ENCODE measurements around the gene ANP32D. TPM values are rescaled to one million over a fixed set of nuclear protein-coding genes. Genes with fewer than 3 reads are reported as not detected.
"Not testable (repeated sequence)": the region's sequence is repeated elsewhere in the genome, so short reads cannot be mapped to it uniquely, and the experiment has no call there.

Gene ANP32D
- total and polyA plus RNA-seq, 9 donors, result 0.11 to 0.86 (median 0.30) TPM; not detected in 3

DNA sequence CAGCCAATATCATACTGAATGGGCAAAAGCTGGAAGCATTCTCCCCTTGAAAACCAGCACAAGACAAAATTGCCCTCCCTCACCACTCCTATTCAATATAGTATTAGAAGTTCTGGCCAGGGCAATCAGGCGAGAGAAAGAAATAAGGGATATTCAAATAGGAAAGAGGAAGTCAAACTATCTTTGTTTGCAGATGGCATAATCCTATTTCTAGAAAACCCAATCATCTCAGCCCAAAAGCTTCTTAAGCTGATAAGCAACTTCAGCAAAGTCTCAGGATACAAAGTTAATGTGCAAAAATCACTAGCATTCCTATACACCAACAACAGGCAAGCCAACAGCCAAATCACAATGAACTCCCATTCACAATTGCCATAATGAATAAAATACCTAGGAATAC is 21.0 kb upstream of the ANP32D start:
- Histone ChIP-seq H3K4me1 (ENCODE audit: insufficient read depth) (no peaks in the 10 kb centered on the region), H3K36me3 (no peaks in the 10 kb centered on the region), H3K27ac (no peak overlapping the region), H3K27me3 (no peaks in the 10 kb centered on the region), H3K4me3 (no peak overlapping the region), H3K9me3 (no peaks in the 10 kb centered on the region)
- no peak for DNase-seq
- no peak for TF ChIP-seq EP300 (IDR thresholded peaks at IDR 0.05)
- no peak for TF ChIP-seq POLR2A (IDR thresholded peaks at IDR 0.05)
- TF ChIP-seq, protein P1, sequence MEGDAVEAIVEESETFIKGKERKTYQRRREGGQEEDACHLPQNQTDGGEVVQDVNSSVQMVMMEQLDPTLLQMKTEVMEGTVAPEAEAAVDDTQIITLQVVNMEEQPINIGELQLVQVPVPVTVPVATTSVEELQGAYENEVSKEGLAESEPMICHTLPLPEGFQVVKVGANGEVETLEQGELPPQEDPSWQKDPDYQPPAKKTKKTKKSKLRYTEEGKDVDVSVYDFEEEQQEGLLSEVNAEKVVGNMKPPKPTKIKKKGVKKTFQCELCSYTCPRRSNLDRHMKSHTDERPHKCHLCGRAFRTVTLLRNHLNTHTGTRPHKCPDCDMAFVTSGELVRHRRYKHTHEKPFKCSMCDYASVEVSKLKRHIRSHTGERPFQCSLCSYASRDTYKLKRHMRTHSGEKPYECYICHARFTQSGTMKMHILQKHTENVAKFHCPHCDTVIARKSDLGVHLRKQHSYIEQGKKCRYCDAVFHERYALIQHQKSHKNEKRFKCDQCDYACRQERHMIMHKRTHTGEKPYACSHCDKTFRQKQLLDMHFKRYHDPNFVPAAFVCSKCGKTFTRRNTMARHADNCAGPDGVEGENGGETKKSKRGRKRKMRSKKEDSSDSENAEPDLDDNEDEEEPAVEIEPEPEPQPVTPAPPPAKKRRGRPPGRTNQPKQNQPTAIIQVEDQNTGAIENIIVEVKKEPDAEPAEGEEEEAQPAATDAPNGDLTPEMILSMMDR (IDR thresholded peaks at IDR 0.05), result no peak
- intact Hi-C loops (cut with DNase I), result loop anchor here in 2 of 4 donors (10.0 kb wide), 2 partner anchors 257 to 267 kb away; partner anchors contain the start of gene CCDC184 (in 1 of the 2)
- 84 to 93% (median 85%) methylated on average over 1 of the region's 1 CpG for WGBS, 3 donors

DNA sequence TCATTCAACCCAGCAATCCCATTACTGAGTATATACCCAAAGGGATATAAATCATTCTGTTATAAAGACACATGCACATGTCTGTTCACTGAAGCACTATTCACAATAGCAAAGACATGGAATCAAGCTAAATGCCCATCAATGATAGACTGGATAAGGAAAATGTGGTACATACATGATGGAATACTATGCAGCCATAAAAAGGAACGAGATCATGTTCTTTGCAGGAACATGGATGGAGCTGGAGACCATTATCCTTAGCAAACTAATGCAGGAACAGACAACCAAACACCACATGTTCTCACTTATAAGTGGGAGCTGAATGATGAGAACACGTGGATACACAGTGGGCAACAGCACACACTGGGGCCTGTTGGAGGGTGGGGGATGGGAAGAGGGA is 19.4 kb upstream of the ANP32D start:
- intact Hi-C loops (cut with DNase I), result loop anchor here in 2 of 4 donors (10.0 kb wide), 2 partner anchors 258 to 268 kb away; partner anchors contain the start of gene CCDC184 (in 1 of the 2)
- 86 to 96% (median 90%) methylated on average over 2 of the region's 2 CpGs for WGBS, 3 donors
- not testable (repeated sequence) for H3K9me3 ChIP-seq; H3K36me3 ChIP-seq; H3K4me1 ChIP-seq (ENCODE audit: insufficient read depth); H3K27ac ChIP-seq; H3K27me3 ChIP-seq; DNase-seq; H3K4me3 ChIP-seq

DNA sequence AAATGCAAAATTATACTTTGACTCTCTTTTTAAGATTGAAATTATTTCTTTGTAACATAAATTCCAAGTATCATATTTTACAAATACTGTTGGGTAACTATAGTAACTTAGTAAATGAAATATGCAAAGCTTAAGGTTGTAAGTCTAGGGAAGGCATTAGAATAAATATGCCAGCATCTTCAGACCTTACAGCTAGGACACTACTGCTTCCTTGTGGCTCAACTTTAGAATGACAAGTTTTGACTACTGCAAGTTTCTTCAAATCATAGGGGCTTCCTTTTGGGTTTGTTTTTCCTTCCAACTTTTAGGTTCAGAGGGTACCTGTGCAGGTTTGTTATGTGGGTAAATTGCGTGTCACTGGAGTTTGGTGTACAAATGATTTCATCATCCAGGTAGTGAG is 17.7 kb upstream of the ANP32D start:
- 77 to 87% (median 79%) methylated on average over 1 of the region's 1 CpG for WGBS, 3 donors
- TF ChIP-seq, protein P1 (IDR thresholded peaks at IDR 0.05), result peak; percentile 18 to 50 (median 49)
- TF ChIP-seq EP300 (IDR thresholded peaks at IDR 0.05), result no peak
- no peaks in the 10 kb centered on the region for H3K36me3 ChIP-seq
- H3K27ac ChIP-seq, result no peak overlapping the region
- H3K4me1 ChIP-seq (ENCODE audit: insufficient read depth), result no peaks in the 10 kb centered on the region
- intact Hi-C loops (cut with DNase I), result loop anchor here in 2 of 4 donors (10.0 kb wide), 2 partner anchors 260 to 270 kb away; partner anchors contain the start of gene CCDC184 (in 1 of the 2)
- no peaks in the 10 kb centered on the region for H3K9me3 ChIP-seq
- H3K27me3 ChIP-seq, result no peaks in the 10 kb centered on the region
- no peak overlapping the region for H3K4me3 ChIP-seq
- no peak for DNase-seq

DNA sequence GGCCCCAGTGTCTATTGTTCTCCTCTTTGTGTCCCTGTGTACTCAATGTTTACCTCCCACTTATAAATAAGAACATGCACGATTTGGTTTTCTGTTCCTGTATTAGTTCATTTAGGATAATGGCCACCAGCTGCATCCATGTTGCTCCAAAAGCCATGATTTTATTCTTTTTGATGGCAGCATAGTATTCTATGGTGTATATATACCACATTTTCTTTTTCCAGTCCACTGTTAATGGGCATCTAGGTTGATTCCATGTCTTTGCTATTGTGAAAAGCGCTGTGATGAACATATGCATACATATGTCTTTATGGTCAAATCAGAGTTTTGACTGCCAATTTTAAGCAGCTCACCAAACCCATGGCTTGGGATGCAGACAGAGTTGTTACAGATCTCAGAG is 17.2 kb upstream of the ANP32D start:
- no peak for DNase-seq
- Histone ChIP-seq H3K9me3 (no peaks in the 10 kb centered on the region), H3K27ac (no peak overlapping the region), H3K4me1 (ENCODE audit: insufficient read depth) (no peaks in the 10 kb centered on the region), H3K4me3 (no peak overlapping the region), H3K27me3 (no peaks in the 10 kb centered on the region), H3K36me3 (no peaks in the 10 kb centered on the region)
- 57 to 72% (median 62%) methylated on average over 2 of the region's 2 CpGs for WGBS, 3 donors
- intact Hi-C loops (cut with DNase I), result loop anchor here in 2 of 4 donors (10.0 kb wide), 2 partner anchors 260 to 270 kb away; partner anchors contain the start of gene CCDC184 (in 1 of the 2)
- TF ChIP-seq, protein P1 (IDR thresholded peaks at IDR 0.05), result no peak
- TF ChIP-seq POLR2A (IDR thresholded peaks at IDR 0.05), result no peak
- TF ChIP-seq EP300 (IDR thresholded peaks at IDR 0.05), result no peak

DNA sequence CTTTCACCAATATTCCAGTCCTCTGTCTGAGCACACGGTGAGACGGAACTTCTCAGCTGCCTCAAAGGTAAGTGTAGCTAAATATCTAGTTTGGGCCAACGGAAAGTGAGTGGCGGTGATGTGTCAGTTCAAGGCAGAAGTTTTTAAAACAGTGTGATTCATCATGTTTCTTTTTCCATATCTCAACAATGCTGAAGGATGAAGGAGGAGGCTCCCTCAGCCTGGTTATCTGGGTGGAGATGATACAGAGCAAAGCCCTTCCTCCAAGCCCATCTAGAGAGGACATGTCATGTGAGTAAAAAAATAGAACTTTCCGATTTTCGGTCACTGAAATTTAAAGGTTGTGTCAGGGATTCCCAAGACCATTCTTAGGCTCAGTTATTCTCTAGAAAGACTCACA is 13.1 kb upstream of the ANP32D start:
- no peak for TF ChIP-seq POLR2A (IDR thresholded peaks at IDR 0.05)
- TF ChIP-seq, protein P1 (IDR thresholded peaks at IDR 0.05), result no peak
- Histone ChIP-seq H3K4me1 (ENCODE audit: insufficient read depth) (no peaks in the 10 kb centered on the region), H3K9me3 (no peaks in the 10 kb centered on the region), H3K27ac (no peak overlapping the region), H3K4me3 (no peak overlapping the region), H3K36me3 (no peaks in the 10 kb centered on the region), H3K27me3 (no peaks in the 10 kb centered on the region)
- no peak for DNase-seq
- WGBS, 3 donors, result 77 to 89% (median 80%) methylated on average over 6 of the region's 6 CpGs
- intact Hi-C loops (cut with DNase I), result loop anchor here in 2 of 4 donors (10.0 kb wide), 2 partner anchors 264 to 274 kb away; partner anchors contain the start of gene CCDC184 (in 1 of the 2)

DNA sequence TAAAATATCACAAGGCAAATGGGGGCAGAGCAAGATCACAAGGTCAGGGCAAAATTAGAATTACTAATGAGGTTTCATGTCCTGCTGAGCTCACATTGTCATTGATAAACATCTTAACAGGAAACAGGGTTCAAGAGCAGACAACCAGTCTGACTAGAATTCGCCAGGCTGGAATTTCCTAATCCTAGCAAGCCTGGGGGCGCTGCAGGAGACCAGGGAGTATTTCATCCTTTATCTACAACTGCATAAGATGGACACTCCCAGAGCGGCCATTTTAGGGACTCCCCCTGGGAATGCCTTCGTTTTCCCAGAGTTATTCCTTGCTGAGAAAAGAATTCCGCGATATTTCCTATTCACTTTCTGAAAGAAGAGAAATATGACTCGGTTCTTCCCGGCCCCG is 3.3 kb upstream of the ANP32D start:
- H3K9me3 ChIP-seq; intact Hi-C loops (cut with DNase I); DNase-seq; H3K27ac ChIP-seq; H3K4me1 ChIP-seq (ENCODE audit: insufficient read depth); H3K4me3 ChIP-seq; H3K36me3 ChIP-seq; H3K27me3 ChIP-seq: not testable (repeated sequence)
- whole genome bisulfite sequencing, 3 donors, result 74 to 83% (median 78%) methylated on average over 9 of the region's 9 CpGs
